HCT116 (cell line): ENCODE data around the gene TPI1. TPM values are rescaled to one million over a fixed set of nuclear protein-coding genes. Genes with fewer than 3 reads are reported as not detected.

ENCODE experiments used
- ATAC-seq: fragments of 200-7000 bp; cut with Tn5 transposase; 2 replicates; pipeline ENCODE4 v1.9.1; 2020; ENCODE audit warnings: mild to moderate bottlenecking, moderate library complexity
- BruUV-seq: library from RNA; stranded (reverse); fragments of 400-500 nt; replicated peaks from 2 replicates; lab custom pipeline; 2021; lab: Mats Ljungman, UMichigan
- CTCF ChIA-PET: fragments of 300-600 bp; sonication (Branson Sonifier 250); formaldehyde crosslinking; loops from one replicate; lab custom pipeline; 2021; ENCODE audit warnings: antibody characterized with exemption; lab: Charles Lee
- POLR2A ChIA-PET: fragments of 300-600, 350-600 bp; sonication (Branson Sonifier 250); formaldehyde crosslinking; loops from one replicate; lab custom pipeline; 2021; ENCODE audit warnings: antibody characterized with exemption; lab: Charles Lee
- RAD21 ChIA-PET, 2 experiments: fragments of 300-600 bp; sonication (Branson Sonifier 250); formaldehyde crosslinking; loops; one replicate each; lab custom pipeline; 2023; ENCODE audit warnings: low total read pairs in 2 of 2; ENCODE audit not compliant: uncharacterized antibody in 2 of 2, unreplicated experiment in 2 of 2, low non-redundant PET in 1 of 2; lab: Charles Lee
- DNase-seq: peaks from one replicate; pipeline ENCODE4 v3.0.0-alpha.2; 2010; ENCODE audit warnings: low read depth, low spot score
- H2AFZ ChIP-seq: fragments of 200-600 bp; shearing (Covaris generic), sonication (generic); 2 replicates; pipeline ENCODE4 v1.6.1; 2017; ENCODE audit warnings: low read depth, mixed run types, mixed read lengths, antibody characterized with exemption, low read length; ENCODE audit not compliant: poor library complexity, severe bottlenecking
- H3K27ac ChIP-seq: 2 replicates; pipeline ENCODE4 v1.5.1; 2012; ENCODE audit warnings: low read depth, low read length
- H3K27me3 ChIP-seq: fragments of 200-600 bp; sonication (generic); 2 replicates; pipeline ENCODE4 v1.6.1; 2016; ENCODE audit warnings: mixed run types, low read length, mixed read lengths; ENCODE audit not compliant: insufficient read depth
- H3K36me3 ChIP-seq, 2 experiments: fragments of 200-500 bp in 1 of 2; fragments of 200-600 bp in 1 of 2; sonication (Bioruptor generic) in 1 of 2; sonication (generic) in 1 of 2; 2 replicates each; pipeline versions ENCODE4 v1.5.1 to v1.6.1; 2014 to 2016; ENCODE audit warnings: low read length in 2 of 2, inconsistent platforms in 1 of 2, mixed read lengths in 1 of 2, mixed run types in 1 of 2; ENCODE audit not compliant: insufficient read depth in 2 of 2, control insufficient read depth in 1 of 2
- H3K4me1 ChIP-seq, 2 experiments: fragments of 200-600 bp in 1 of 2; sonication (generic) in 1 of 2; 2 replicates each; pipeline versions ENCODE4 v1.5.1 to v1.6.1; 2012 to 2017; ENCODE audit warnings: low read length in 2 of 2, inconsistent platforms in 1 of 2, mild to moderate bottlenecking in 1 of 2, mixed read lengths in 1 of 2, mixed run types in 1 of 2, moderate library complexity in 1 of 2; ENCODE audit not compliant: insufficient read depth in 2 of 2, control insufficient read depth in 1 of 2
- H3K4me2 ChIP-seq: fragments of 200-600 bp; sonication (generic); 2 replicates; pipeline ENCODE4 v1.6.1; 2017; ENCODE audit warnings: mixed run types, low read length, mixed read lengths
- H3K4me3 ChIP-seq, 2 experiments: fragments of 200-600 bp in 1 of 2; sonication (generic) in 1 of 2; replicated peaks in 1 of 2; 2 replicates each; pipeline ENCODE4 v1.5.1; 2011 to 2016; ENCODE audit warnings: low read length in 2 of 2, control low read depth in 1 of 2, low read depth in 1 of 2, mild to moderate bottlenecking in 1 of 2, mixed read lengths in 1 of 2, mixed run types in 1 of 2
- H3K79me2 ChIP-seq: fragments of 200-600 bp; sonication (generic); 2 replicates; pipeline ENCODE4 v1.6.1; 2017; ENCODE audit warnings: mild to moderate bottlenecking, mixed run types, low read length, moderate library complexity, mixed read lengths; ENCODE audit not compliant: insufficient read depth
- H3K9ac ChIP-seq: fragments of 200-600 bp; sonication (generic); 2 replicates; pipeline ENCODE4 v1.6.1; 2016; ENCODE audit warnings: low read length, mixed read lengths
- H3K9me2 ChIP-seq: fragments of 200-600 bp; sonication (generic), shearing (Covaris generic); 2 replicates; pipeline ENCODE4 v1.6.1; 2017; ENCODE audit warnings: mixed run types, mild to moderate bottlenecking, moderate library complexity; ENCODE audit not compliant: insufficient read depth
- H3K9me3 ChIP-seq, 2 experiments: fragments of 200-500 bp in 1 of 2; fragments of 200-600 bp in 1 of 2; sonication (Bioruptor generic) in 1 of 2; sonication (generic) in 1 of 2; 2 replicates each; pipeline ENCODE4 v1.6.1; 2014 to 2017; ENCODE audit warnings: low read length in 2 of 2, mixed read lengths in 2 of 2, inconsistent platforms in 1 of 2, low read depth in 1 of 2, mild to moderate bottlenecking in 1 of 2, mixed run types in 1 of 2, moderate library complexity in 1 of 2; ENCODE audit not compliant: control insufficient read depth in 1 of 2, insufficient read depth in 1 of 2
- H4K20me1 ChIP-seq: fragments of 200-600 bp; sonication (generic), shearing (Covaris generic); 2 replicates; pipeline ENCODE4 v1.6.1; 2017; ENCODE audit warnings: mixed run types, mild to moderate bottlenecking, moderate library complexity; ENCODE audit not compliant: insufficient read depth
- CBX3 ChIP-seq: IDR thresholded peaks from 2 replicates; pipeline ENCODE4 v1.6.1; 2012; ENCODE audit warnings: low read depth
- CEBPB ChIP-seq: IDR thresholded peaks from 2 replicates; pipeline ENCODE4 v1.6.1; 2012; ENCODE audit warnings: low read depth
- ELF1 ChIP-seq: IDR thresholded peaks from 2 replicates; pipeline ENCODE4 v1.6.1; 2012; ENCODE audit warnings: low read depth, borderline replicate concordance
- EZH2phosphoT487 ChIP-seq: fragments of 200-600 bp; IDR thresholded peaks from 2 replicates; pipeline ENCODE4 v1.6.1; 2018; ENCODE audit warnings: antibody characterized with exemption, borderline replicate concordance
- JUND ChIP-seq: IDR thresholded peaks from 2 replicates; pipeline ENCODE4 v1.6.1; 2012
- POLR2A ChIP-seq: IDR thresholded peaks from 2 replicates; pipeline ENCODE4 v1.7.0; 2011; ENCODE audit warnings: borderline replicate concordance; ENCODE audit not compliant: insufficient read depth, insufficient read length; ENCODE audit errors: extremely low read depth
- RAD21 ChIP-seq: IDR thresholded peaks from 2 replicates; pipeline ENCODE4 v1.6.1; 2012; ENCODE audit warnings: low read depth, mild to moderate bottlenecking
- SIN3A ChIP-seq: IDR thresholded peaks from 2 replicates; pipeline ENCODE4 v1.6.1; 2012; ENCODE audit warnings: low read depth
- YY1 ChIP-seq: IDR thresholded peaks from 2 replicates; pipeline ENCODE4 v1.6.1; 2011; ENCODE audit warnings: low read length, low read depth, moderate library complexity, mild to moderate bottlenecking; ENCODE audit not compliant: insufficient replicate concordance; ENCODE audit errors: extremely low read depth
- ZFX ChIP-seq: fragments of 450-650 bp; IDR thresholded peaks from 2 replicates; pipeline ENCODE4 v1.6.1; 2017
- intact Hi-C: fragments of 100-400 bp; cut with micrococcal nuclease; formaldehyde crosslinking; loops from 2 replicates; pipeline ENCODE4 v1.10.0; 2022
- total RNA-seq: library from RNA; stranded (reverse); gene quantifications from one replicate; pipeline ENCODE4 v1.2.1, GENCODE V29; 2021; ENCODE audit not compliant: unreplicated experiment
- TF ChIP-seq, protein P1 (sequence below): IDR thresholded peaks from 2 replicates; pipeline ENCODE4 v1.6.1; 2012; ENCODE audit warnings: low read depth
- TF ChIP-seq, protein P2 (sequence below): IDR thresholded peaks from 2 replicates; pipeline ENCODE4 v1.6.1; 2012
- TF ChIP-seq, protein P3 (sequence below): IDR thresholded peaks from 2 replicates; pipeline ENCODE4 v1.6.1; 2011; ENCODE audit warnings: mild to moderate bottlenecking, low read length, moderate library complexity; ENCODE audit not compliant: insufficient replicate concordance; ENCODE audit errors: extremely low read depth
- TF ChIP-seq, protein P4 (sequence below), 3 experiments: fragments of 200-600 bp in 1 of 3; sonication (generic) in 1 of 3; IDR thresholded peaks in 2 of 3; conservative IDR thresholded peaks in 1 of 3; 2 replicates each; pipeline ENCODE4 v1.5.1; 2012 to 2017; ENCODE audit warnings: low read depth in 2 of 3, low read length in 2 of 3, antibody characterized with exemption in 1 of 3, borderline replicate concordance in 1 of 3, control low read depth in 1 of 3, mild to moderate bottlenecking in 1 of 3, mixed read lengths in 1 of 3, mixed run types in 1 of 3, moderate library complexity in 1 of 3; ENCODE audit not compliant: insufficient read depth in 1 of 3

TPI1 gene
- total RNA-seq, 1 experiment from 2014 or later, result 1,068 TPM

DNA sequence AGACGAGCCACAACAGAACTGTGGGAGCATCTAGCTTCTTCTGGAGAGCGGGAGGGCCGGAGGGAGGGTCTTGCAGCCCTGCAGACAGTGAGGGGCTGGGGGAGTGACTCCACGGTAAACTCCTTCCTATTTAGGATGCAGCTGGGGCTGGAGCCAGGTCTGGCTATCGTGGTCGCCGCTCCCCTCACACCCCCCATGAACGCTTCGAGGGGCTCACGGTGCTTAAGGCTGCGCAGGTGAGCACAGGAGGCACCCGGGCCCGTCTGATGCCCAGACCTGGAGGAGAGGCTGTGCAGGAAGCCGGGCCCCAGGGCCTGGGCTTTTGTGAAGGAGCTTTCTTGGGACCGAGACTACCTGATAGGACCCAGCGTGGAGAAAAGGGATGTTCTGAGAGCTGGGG is 30.5 kb upstream of the TPI1 start:
- no peak for ATAC-seq
- CTCF ChIA-PET, result interaction anchor here (5.5 kb wide), 1 partner anchor 15 kb away, joined by 38 read pairs; the partner anchor contains the start of genes CDCA3 and USP5
- TF ChIP-seq JUND (no peak), POLR2A (no peak), ZFX (no peak), SIN3A (no peak), RAD21 (no peak), CBX3 (no peak), EZH2phosphoT487 (no peak), ELF1 (no peak), YY1 (no peak), CEBPB (no peak)
- TF ChIP-seq, protein P1, sequence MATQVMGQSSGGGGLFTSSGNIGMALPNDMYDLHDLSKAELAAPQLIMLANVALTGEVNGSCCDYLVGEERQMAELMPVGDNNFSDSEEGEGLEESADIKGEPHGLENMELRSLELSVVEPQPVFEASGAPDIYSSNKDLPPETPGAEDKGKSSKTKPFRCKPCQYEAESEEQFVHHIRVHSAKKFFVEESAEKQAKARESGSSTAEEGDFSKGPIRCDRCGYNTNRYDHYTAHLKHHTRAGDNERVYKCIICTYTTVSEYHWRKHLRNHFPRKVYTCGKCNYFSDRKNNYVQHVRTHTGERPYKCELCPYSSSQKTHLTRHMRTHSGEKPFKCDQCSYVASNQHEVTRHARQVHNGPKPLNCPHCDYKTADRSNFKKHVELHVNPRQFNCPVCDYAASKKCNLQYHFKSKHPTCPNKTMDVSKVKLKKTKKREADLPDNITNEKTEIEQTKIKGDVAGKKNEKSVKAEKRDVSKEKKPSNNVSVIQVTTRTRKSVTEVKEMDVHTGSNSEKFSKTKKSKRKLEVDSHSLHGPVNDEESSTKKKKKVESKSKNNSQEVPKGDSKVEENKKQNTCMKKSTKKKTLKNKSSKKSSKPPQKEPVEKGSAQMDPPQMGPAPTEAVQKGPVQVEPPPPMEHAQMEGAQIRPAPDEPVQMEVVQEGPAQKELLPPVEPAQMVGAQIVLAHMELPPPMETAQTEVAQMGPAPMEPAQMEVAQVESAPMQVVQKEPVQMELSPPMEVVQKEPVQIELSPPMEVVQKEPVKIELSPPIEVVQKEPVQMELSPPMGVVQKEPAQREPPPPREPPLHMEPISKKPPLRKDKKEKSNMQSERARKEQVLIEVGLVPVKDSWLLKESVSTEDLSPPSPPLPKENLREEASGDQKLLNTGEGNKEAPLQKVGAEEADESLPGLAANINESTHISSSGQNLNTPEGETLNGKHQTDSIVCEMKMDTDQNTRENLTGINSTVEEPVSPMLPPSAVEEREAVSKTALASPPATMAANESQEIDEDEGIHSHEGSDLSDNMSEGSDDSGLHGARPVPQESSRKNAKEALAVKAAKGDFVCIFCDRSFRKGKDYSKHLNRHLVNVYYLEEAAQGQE, result no peak
- TF ChIP-seq, protein P2, sequence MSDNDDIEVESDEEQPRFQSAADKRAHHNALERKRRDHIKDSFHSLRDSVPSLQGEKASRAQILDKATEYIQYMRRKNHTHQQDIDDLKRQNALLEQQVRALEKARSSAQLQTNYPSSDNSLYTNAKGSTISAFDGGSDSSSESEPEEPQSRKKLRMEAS, result no peak
- TF ChIP-seq, protein P3, sequence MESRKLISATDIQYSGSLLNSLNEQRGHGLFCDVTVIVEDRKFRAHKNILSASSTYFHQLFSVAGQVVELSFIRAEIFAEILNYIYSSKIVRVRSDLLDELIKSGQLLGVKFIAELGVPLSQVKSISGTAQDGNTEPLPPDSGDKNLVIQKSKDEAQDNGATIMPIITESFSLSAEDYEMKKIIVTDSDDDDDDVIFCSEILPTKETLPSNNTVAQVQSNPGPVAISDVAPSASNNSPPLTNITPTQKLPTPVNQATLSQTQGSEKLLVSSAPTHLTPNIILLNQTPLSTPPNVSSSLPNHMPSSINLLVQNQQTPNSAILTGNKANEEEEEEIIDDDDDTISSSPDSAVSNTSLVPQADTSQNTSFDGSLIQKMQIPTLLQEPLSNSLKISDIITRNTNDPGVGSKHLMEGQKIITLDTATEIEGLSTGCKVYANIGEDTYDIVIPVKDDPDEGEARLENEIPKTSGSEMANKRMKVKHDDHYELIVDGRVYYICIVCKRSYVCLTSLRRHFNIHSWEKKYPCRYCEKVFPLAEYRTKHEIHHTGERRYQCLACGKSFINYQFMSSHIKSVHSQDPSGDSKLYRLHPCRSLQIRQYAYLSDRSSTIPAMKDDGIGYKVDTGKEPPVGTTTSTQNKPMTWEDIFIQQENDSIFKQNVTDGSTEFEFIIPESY, result no peak
- TF ChIP-seq, protein P4, sequence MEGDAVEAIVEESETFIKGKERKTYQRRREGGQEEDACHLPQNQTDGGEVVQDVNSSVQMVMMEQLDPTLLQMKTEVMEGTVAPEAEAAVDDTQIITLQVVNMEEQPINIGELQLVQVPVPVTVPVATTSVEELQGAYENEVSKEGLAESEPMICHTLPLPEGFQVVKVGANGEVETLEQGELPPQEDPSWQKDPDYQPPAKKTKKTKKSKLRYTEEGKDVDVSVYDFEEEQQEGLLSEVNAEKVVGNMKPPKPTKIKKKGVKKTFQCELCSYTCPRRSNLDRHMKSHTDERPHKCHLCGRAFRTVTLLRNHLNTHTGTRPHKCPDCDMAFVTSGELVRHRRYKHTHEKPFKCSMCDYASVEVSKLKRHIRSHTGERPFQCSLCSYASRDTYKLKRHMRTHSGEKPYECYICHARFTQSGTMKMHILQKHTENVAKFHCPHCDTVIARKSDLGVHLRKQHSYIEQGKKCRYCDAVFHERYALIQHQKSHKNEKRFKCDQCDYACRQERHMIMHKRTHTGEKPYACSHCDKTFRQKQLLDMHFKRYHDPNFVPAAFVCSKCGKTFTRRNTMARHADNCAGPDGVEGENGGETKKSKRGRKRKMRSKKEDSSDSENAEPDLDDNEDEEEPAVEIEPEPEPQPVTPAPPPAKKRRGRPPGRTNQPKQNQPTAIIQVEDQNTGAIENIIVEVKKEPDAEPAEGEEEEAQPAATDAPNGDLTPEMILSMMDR (IDR thresholded peaks at IDR 0.05 in 2 of 3, conservative IDR thresholded peaks at IDR 0.05 in 1 of 3; ENCODE audit: borderline replicate concordance in 1 of 3, insufficient read depth in 1 of 3, low read depth in 2 of 3, low read length in 2 of 3), result no peak
- no peak overlapping the region for H2AFZ ChIP-seq
- RAD21 ChIA-PET, result no interaction called here
- no peaks in the 10 kb centered on the region for H3K79me2 ChIP-seq
- no peaks in the 10 kb centered on the region for H3K9me2 ChIP-seq
- H3K36me3 ChIP-seq, result peaks cover 11 to 22% of the 10 kb centered on the region in 2 experiments; a peak in 3 of 4 replicates
- DNase-seq, result no peak
- peaks cover 0 to 15% of the 10 kb centered on the region in 2 experiments; a peak in 2 of 4 replicates for H3K4me1 ChIP-seq
- no TSS peak for BruUV-seq
- no peak overlapping the region for H3K4me3 ChIP-seq
- H3K9ac ChIP-seq, result no peak overlapping the region
- H3K4me2 ChIP-seq, result no peak overlapping the region
- no peak overlapping the region for H3K27ac ChIP-seq
- H3K9me3 ChIP-seq, result no peaks in the 10 kb centered on the region
- no peaks in the 10 kb centered on the region for H3K27me3 ChIP-seq
- H4K20me1 ChIP-seq, result no peaks in the 10 kb centered on the region
- intact Hi-C loops, result no loop called here
- POLR2A ChIA-PET, result no interaction called here
